Suppressor macrophage (primary cell): ENCODE results near the gene GMEB1.
"Not testable (repeated sequence)": the region's sequence is repeated elsewhere in the genome, so short reads cannot be mapped to it uniquely, and the experiment has no call there.

Experiments
- DNase-seq, 4 experiments: peaks; one replicate each; pipeline ENCODE4 v3.0.0-alpha.2; 2020 to 2022
- total RNA-seq, 17 experiments: gene quantifications; one replicate each; lab custom pipeline; 2026; ENCODE audit warnings: mixed read lengths in 6 of 17, inconsistent platforms in 3 of 17; lab: John Stamatoyannopoulos, UW

GMEB1 gene, protein sequence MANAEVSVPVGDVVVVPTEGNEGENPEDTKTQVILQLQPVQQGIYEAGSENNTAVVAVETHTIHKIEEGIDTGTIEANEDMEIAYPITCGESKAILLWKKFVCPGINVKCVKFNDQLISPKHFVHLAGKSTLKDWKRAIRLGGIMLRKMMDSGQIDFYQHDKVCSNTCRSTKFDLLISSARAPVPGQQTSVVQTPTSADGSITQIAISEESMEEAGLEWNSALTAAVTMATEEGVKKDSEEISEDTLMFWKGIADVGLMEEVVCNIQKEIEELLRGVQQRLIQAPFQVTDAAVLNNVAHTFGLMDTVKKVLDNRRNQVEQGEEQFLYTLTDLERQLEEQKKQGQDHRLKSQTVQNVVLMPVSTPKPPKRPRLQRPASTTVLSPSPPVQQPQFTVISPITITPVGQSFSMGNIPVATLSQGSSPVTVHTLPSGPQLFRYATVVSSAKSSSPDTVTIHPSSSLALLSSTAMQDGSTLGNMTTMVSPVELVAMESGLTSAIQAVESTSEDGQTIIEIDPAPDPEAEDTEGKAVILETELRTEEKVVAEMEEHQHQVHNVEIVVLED
- total RNA-seq = 19.0 to 36.7 (median 28.3) reads per million in 17 experiments

DNA sequence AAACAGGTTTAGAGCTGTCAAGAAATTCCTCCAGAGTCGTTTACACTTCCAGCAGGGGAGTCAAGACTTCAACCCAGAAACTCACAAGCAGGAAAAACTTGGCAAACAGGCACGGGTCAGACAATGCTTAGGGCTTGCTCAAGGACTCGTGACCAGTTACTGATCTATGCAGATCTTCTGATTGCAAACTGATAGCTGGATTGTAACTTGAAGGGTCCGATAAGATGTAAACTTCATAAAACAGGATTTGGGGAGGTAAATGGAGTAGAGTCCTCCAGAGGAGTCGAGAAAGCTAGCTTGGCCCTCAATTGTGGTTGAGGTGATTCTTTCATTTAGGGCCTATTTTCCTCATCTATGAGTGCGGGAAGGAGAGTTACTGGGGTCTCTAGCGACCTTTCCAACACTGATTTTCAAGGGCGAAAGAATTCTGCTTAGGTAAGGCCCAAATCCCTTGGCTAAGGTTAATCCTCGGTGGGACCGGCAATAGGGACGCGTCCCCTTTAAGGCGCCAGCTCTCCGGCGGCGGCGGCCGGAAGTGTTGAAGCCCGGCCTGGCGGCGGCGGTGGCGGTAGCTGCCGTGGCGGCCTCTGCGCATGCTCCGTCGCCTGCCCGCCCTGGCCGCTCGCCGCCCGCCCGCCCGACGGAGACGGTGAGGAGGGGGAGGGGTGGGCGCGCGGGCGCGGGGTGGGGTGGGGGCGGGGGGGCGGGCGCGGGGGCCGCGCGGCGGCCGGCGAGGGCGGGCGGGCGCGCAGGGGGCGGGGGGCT lies at the start of gene GMEB1:
Gene GMEB1 (plus strand): TSS at position 594 of the 765 bp plus-strand sequence. CDS start 14,829 bp downstream, outside the sequence.
- peak; percentile 92 to 98 (median 96) for DNase-seq

DNA sequence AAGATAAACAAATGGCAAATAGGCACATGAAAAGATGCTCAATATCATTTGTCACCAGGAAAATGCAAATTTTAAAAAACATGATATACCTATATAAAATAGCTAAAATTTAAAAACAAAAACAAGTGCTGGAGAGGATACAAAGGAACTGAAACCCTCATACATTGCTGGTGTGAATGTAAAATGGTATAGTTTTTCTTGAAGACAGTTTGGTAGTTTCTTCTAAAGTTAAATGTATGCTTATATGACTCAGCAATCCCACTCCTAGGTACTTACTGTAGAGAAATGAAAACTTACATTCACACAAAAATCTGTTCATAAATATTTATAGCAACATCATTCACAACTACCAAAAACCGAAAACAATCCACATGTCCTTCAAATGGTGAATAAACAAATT lies 36.9 kb upstream of the GMEB1 start:
- DNase-seq = no peak

DNA sequence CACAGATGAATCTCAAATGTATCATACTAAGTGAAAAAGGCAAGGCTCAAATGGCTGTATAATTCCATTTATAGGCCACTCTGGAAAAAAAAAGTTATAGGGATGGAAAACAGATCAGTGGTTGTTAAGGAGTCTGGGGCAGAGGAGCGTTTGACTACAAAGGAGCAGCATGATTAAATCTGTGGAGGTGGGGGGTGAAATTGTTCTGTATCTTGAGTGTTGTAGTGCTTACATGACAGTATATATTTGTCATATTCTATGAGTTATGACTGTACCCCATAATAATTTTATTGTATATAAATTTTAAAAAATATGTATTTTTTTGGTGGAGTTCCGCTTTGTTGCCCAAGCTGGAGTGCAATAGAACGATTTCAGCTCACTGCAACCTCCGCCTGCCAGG lies 36.0 kb upstream of the GMEB1 start:
- no peak for DNase-seq

DNA sequence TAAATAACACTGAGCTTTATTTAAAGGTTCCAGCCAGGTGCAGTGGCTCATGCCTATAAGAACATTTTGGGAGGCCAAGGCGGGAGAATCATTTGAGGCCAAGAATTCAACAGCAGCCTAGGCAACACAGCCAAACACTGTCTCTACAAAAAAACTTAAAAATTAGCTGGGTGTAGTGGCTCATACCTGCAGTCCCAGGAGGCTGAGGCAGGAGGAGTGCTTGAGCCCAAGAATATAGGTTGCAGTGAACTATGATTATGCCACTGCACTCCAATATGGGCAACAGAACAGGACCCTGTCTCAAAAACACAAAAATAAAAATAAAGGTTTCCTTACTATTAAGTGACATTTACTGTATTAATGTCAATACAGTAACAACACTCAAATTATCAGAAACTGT lies 27.8 kb upstream of the GMEB1 start:
- DNase-seq = peak in 2 of 4 experiments; percentile 14 to 25

DNA sequence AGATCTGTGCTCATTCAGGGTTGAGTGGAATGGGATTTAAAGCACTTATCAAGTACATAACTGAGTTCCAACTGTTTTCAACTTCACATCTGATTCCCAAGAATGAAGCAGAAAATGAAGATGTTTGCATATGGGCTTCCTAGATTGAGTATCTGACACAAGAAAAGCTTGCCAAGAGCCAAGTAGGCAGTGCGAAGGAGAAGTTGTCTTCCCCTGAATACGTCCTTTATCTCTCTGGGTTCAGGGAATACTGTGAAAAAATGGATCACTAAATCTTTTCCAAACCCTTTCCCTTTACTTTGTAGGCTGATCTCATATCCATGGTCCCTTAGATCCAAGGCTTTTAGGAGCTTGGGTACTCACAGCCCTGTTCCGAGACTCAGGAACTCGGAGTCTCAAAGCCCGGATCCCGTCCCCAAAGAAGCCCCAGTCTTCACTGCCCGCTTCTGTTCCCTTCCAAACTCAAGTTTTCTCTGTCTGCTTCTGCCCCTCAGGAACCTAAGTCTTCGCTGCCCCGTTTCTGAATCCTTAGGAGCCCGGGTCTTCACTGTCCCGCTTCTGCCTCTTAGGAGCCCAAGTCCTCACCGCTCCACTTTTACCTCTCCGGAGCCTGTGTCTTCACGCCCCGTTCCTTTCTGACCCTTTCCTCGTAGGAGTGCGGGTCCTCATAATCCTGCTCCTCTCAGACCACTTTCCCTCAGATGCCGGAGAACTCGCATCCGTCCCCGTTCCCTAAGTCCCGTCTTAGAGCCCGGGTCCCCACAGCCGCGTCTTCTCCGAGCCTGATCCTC lies 26.3 kb upstream of the GMEB1 start:
- DNase-seq = peak; percentile 25 to 50 (median 37)

DNA sequence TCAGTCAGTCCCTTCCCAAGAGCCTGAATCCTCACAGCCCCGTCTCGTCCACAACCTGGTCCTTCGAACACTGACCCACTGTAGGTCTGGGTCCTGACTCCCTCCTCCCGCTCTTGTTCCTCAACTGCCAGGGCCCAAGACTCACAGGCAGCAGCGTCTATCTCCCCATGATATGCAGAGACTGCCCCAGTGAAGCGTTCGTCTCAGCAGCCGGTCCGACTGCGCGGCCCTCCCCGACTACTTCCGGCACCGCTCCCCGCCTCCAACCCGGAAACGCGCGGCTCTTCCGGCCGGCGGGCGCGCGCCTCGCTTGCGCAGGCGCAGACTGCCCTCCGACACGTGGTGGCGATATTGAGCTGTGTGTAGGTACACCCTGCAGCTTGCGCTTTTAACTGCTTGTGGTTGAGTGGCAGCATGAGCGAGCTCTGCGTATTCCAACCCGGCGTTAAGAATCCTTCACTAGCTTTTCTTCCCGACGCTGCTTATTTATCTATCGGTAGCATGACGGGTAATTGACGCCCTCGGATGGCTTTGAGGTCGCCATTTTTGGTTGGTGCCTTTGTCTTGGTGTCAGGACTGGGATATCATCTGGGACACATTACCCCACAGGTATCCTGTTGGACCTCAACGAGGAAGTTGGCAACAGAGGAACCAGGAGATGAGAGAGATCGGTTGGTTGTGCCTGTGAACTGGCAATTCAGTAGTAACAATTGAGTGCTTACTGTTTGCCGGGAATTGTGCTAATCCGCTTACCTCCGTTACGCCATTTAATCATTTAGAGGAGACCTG lies 25.5 kb upstream of the GMEB1 start, which contains the start of gene TAF12:
Gene TAF12 (minus strand): TSS at position 221 of the 789 bp plus-strand sequence. CDS start 20,986 bp downstream, outside the sequence.
- DNase-seq = peak; percentile 97 to 99 (median 98)

DNA sequence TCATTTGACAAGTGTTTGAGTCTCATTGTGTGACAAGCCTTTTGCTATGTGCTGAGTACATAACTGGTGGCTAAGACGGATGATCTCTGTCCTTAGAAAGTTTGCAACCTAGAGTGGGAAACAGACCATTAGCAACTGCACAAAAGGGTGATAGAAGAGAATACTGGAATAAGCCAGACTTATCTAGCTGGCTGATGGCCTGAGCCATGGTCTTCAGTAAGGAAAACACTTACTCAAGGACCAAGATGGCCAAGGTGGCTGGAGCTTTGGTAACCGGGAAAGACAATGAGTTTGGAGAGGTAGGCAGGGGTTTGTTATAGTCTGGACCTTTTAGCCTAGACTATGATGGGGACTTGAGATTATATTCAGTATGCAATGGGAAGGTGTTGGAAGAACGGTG lies 24.1 kb upstream of the GMEB1 start:
- DNase-seq = no peak

DNA sequence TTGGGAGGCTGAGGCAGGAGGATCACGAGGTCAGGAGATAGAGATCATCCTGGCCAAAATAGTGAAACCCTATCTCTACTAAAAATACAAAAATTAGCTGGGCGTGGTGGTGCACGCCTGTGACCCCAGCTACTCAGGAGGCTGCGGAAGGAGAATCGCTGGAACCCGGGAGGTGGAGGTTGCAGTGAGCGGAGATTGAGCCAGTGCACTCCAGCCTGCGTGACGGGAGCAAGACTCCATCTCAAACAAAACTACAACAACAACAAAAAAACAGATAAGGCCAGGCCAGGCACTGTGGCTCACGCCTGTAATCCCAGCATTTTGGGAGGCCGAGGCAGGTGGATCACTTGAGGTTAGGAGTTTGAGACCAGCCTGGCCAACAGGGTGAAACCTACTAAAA lies 23.2 kb upstream of the GMEB1 start:
- not testable (repeated sequence) for DNase-seq

DNA sequence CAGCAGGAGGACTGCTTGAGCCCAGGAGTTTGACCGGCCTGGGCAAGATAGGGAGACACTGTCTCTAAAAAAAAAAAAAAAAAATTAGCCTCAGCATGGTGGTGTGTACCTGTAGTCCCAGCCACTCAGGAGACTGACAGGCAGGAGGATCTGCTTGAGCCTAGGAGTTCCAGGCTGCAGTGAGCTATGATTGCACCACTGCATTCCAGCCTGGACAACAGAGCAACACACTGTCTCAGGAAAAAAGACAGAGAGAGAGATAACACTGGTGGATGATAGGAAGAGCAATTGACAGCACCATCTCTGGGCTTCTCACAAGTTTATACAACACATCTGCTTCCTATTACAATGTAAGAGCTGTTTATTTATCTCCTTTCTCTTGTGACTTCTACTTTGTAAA lies 22.5 kb upstream of the GMEB1 start:
- no peak for DNase-seq

DNA sequence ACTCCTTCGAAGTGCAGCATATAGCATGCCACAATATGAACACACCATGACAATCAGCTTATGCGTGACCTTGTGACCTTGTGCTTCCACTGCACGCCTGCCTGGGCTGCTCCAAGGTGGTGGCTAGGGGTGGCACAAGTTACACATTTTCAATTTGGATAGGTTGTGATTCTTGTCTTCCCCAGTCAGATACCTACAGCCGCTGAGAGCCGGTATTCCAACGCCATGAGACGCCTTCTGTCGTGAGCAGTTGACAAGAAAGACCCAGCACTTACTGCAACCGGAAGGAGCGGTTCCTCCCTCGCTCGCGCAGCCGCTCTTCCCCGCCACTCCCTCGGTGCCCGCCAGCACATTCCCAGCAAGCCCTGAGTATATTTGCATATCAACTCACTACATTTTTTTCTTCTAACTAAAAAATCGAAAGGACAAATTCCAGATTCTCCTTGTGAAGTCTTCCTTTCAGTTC lies 20.5 kb upstream of the GMEB1 start:
- peak; percentile 93 to 97 (median 96) for DNase-seq

DNA sequence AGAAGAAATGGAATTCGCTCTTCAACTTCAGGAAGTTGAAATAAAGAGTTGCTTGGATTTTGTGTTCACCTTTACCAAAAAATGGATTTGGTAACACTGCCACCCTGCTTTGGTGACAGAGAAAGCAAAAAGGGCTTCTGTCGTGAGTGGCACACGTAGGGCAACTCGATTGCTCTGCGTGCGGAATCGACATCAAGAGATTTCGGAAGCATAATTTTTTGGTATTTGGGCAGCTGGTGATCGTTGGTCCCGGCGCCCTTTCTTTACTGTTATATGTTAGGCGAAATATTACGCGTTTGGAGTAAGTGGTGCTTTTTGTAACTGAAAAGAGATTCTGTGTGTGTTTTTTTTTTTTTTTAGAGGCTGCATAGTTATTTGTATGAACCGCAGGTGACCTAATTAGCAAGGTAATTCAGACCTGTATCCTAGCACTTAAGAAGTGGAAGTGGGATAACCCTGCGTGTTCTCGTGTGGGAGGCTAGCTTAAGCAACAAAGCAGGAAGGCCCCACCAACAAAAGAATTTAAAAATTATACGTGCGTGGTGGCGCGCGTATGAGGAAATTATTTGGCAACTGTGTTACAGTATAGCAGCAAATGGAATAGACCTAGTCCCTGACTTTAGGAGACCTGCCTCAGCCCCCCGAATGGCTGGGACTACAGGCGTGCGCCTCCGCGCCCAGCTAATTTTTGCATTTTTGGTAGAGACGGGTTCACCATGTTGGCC lies 19.9 kb upstream of the GMEB1 start, which contains the start of gene RNU11:
Gene RNU11 (plus strand): TSS at position 127 of the 725 bp plus-strand sequence.
- peak; percentile 94 to 98 (median 97) for DNase-seq

DNA sequence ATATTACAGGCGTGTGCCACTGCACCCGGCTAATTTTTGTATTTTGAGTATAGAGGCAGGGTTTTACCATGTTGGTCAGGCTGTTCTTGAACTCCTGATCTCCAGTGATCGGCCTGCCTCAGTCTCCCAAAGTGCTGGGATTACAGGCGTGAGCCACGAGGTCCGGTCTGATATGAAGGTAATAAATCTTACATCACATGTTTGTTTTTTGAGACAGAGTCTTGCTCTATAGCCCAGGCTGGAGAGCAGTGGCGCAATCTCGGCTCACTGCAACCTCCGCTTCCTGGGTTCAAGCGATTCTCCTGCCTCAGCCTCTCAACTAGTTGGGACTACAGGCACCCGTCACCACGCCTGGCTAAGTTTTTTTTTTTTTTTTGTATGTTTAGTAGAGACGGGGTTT lies 15.5 kb upstream of the GMEB1 start:
- DNase-seq = not testable (repeated sequence)

DNA sequence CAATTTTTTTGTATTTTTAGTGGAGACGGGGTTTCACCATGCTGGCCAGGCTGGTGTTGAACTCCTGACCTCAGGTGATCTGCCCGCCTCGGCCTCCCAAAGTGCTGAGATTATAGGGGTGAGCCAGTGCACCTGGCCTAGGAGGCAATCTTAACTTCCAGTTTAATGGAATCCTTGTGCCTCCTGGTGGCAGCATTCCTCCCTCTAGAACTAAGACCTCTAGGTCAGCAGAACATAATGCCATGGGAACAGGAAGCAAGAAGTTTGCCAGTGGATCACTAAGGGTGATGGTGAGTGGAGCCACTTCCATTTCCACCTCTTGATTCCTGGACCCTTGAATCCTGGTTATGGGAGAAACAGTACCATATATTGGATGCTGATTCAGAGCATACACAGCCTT lies 14.7 kb upstream of the GMEB1 start:
- peak; percentile 26 to 67 (median 60) for DNase-seq

DNA sequence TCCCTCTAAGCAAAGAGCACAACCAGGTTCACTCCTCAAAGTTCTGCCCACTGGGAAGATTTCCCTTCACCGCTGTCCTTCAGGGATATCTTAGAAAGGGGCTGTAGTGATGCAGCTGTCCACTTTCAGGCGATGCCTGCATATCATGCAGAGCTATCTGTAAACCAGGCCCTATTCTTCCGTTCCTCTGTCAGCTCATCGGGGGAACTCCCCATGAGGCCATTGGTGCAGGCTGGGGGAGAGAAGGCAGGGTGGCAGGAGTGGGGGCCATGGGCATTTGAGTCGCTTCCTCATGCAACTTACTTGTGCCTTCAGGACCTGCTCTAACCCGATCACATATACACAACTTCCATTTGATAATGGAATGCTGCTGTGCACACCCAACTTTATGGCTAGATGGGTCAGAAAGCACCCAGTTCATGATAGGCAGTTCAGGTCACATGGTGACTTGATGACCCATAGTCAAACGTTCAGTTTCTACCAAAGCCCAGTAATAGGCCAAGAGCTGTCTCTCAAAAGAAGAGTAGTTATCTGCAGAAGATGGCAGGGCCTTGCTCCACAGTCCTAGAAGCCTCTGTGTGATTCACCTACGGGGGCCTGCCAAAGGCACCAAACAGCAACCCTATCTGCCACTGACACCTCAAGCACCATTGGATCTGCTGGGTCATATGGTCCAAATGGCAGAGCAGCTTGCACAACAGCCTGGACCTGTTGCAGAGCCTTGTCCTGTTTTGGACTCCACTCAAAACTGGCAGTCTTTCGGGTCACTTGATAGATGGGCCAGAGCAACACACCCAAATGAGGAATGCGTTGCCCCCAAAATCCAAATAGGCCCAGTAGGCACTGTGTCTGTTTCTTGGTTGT lies 12.9 kb upstream of the GMEB1 start:
- not testable (repeated sequence) for DNase-seq

DNA sequence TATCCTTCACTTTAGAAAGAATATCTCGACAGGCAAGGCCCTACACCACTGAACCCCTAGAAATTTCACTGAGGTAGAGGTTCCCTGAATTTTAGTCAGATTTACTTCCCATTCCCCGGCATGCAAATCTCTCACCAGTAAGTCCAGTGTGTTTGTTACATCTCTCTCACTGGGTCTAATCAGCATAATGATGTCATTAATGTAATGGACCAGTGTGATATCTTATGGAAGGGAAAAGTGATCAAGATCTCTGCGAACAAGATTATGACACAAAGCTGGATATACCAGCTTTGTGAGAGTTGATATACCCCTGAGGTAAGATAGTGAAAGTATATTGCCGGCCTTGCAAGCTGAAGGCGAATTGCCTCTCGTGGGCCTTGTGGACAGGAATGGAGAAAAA lies 12.2 kb upstream of the GMEB1 start:
- DNase-seq = no peak

DNA sequence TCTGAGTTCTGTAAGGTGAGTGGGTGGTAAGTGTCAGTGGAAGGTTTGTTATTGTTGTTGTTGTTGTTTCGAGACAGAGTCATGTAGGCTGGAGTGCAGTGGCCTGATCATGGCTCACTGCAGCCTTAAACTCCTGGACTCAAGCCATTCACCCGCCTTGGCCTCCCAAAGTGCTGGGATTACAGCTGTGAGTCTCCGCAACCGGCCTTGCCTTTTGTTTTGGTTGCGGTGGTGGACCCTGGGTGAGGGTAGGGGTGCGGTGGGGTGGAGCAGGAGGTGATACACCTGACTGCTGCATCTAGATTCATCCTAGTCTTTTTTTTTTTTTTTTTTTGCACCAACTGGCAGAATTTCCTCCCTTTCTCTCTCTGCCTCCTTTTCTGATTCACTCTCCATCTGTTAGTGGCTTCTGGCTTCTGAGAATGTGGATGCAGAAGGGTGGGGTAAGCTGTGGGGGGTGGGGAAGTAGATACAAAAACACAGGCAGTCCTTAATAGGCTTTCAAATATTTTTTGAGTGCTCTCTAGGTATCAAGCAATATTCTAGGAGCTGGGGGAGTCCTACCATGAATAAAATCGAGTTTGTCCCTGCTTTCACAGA lies 4.6 kb upstream of the GMEB1 start:
- DNase-seq = no peak

DNA sequence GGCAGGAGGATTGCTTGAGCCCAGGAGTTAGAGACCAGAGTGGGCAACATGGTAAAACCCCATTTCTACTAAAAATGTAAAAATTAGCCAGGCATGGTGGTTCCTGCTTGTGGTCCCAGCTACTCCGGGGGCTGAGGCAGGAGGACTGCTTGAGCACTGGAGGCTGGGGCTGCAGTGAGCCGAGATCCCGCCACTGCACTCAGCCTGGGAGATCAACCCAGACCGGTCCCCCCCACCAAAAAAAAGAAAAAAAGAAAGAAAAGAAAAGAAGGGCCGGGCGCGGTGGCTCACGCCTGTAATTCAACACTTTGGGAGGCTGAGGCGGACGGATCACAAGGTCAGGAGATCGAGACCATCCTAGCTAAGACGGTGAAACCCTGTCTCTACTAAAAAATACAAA lies 1.8 kb upstream of the GMEB1 start:
- DNase-seq = no peak

DNA sequence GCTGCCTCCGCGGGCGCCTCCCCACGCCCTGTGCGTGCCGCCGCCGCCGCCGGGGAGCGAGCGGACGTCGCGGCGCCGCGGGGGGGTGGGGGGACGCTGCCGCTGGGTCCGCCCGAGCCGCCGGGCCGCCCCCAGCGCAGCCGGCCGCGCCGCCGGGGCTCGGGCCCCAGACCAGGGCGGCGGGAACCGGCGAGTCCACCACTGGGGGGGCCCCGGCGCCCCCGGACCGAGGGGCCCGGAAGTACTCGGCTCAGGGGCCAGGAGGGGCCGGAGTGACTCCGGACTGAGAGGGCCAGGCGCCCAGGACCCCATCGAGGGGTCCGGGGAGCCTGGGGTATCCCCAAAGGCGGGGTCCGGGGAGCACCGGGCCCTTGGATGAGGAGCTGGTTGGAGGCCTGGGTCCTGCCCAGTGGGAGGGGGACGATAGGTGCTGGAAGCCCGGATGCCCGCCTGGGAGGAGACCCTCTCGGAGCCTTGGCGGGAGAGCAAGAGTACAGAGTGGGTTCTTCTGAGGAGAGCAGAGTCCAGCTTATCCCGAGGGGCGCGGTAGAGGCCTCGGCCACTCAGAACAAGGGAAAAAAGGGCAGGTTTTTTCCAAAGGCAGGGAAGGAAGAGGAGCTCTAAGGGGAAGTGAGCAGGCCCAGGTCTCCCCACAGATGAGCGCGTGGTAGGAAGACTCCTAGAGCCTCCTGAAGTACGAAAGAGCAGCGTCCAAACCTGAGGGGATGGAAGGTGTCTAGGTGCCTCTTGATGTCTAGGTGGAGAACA lies 556 bp downstream of the GMEB1 start:
- DNase-seq = peak; percentile 80 to 95 (median 88)
